Amygdala (tissue), 56 donors: ENCODE data around the gene NPLOC4.

Experiments used
- DNase-seq, 56 donors: peaks; one replicate each; lab custom pipeline; 2025; lab: John Stamatoyannopoulos, UW

NPLOC4 gene

GRCh38 chr17:81665205-81666091 lies 28.5 kb upstream of the NPLOC4 start:
- peak in 5 of 56 donors; percentile 7 to 31 (median 18) for DNase-seq

- no peak for DNase-seq
Measured at GRCh38 chr17:81664051-81664470, 27.1 kb upstream of the NPLOC4 start.

- DNase-seq, result no peak
Measured at GRCh38 chr17:81662002-81662401, 25.1 kb upstream of the NPLOC4 start.

- no peak for DNase-seq
Measured at GRCh38 chr17:81660441-81660840, 23.5 kb upstream of the NPLOC4 start.

- no peak for DNase-seq
Measured at GRCh38 chr17:81659038-81659437, 22.1 kb upstream of the NPLOC4 start.

- DNase-seq, result no peak
Measured at GRCh38 chr17:81656835-81657234, 19.9 kb upstream of the NPLOC4 start.

GRCh38 chr17:81656118-81656743 lies 19.3 kb upstream of the NPLOC4 start, which contains the start of gene PDE6G:
TSS of gene PDE6G (minus strand) at chr17:81656542. CDS start at chr17:81653305, 3,237 bp downstream.
- no peak for DNase-seq

- DNase-seq, result no peak
Measured at GRCh38 chr17:81655378-81656117, 18.6 kb upstream of the NPLOC4 start.

GRCh38 chr17:81652906-81653771 lies 16.2 kb upstream of the NPLOC4 start:
- no peak for DNase-seq

- DNase-seq, result no peak
Measured at GRCh38 chr17:81651692-81652091, 14.8 kb upstream of the NPLOC4 start.

- DNase-seq, result no peak
Measured at GRCh38 chr17:81650951-81651350, 14.0 kb upstream of the NPLOC4 start.

- no peak for DNase-seq
Measured at GRCh38 chr17:81648707-81649085, 11.8 kb upstream of the NPLOC4 start.

GRCh38 chr17:81648013-81648706 lies 11.2 kb upstream of the NPLOC4 start:
- DNase-seq, result no peak

- DNase-seq, result no peak
Measured at GRCh38 chr17:81647640-81648012, 10.7 kb upstream of the NPLOC4 start.

GRCh38 chr17:81646869-81647600 lies 10.1 kb upstream of the NPLOC4 start:
- DNase-seq, result no peak

- no peak for DNase-seq
Measured at GRCh38 chr17:81644976-81645952, 8.4 kb upstream of the NPLOC4 start.

GRCh38 chr17:81644496-81644895 lies 7.6 kb upstream of the NPLOC4 start:
- DNase-seq, result no peak
